22Rv1 (cell line): ENCODE results near the gene HCN3.

ENCODE experiments used
- CTCF ChIP-seq: fragments of 450-650 bp; IDR thresholded peaks from 2 replicates; pipeline ENCODE4 v1.5.1; 2017; ENCODE audit warnings: mild to moderate bottlenecking
- ZFX ChIP-seq: fragments of 450-650 bp; IDR thresholded peaks from 2 replicates; pipeline ENCODE4 v1.6.1; 2017; ENCODE audit warnings: antibody characterized with exemption, borderline replicate concordance

- TF ChIP-seq CTCF = no peak
- TF ChIP-seq ZFX = no peak
These were observed 23.5 kb upstream of the HCN3 start for GRCh38 chr1:155253797-155254196.
